H9 (cell line): ENCODE measurements around the gene OXCT2. TPM values are rescaled to one million over a fixed set of nuclear protein-coding genes. Genes with fewer than 3 reads are reported as not detected.

Experiments
- DNase-seq: peaks from one replicate; pipeline ENCODE4 v3.0.0-alpha.2; 2017
- H2AFZ ChIP-seq: one replicate; pipeline ENCODE4 v1.6.1; 2013; ENCODE audit warnings: mild to moderate bottlenecking, low read length, control low read depth, moderate library complexity
- H2AK5ac ChIP-seq: 2 replicates; pipeline ENCODE4 v1.6.1; 2013; ENCODE audit warnings: low read length, control low read depth, mixed read lengths; ENCODE audit not compliant: insufficient read length
- H2BK120ac ChIP-seq: one replicate; pipeline ENCODE4 v1.6.1; 2013; ENCODE audit warnings: low read depth, mild to moderate bottlenecking, low read length, control low read depth, inconsistent platforms; ENCODE audit not compliant: poor library complexity, severe bottlenecking
- H2BK12ac ChIP-seq: 2 replicates; pipeline ENCODE4 v1.6.1; 2013; ENCODE audit warnings: low read length, control low read depth, mixed read lengths, low read depth; ENCODE audit not compliant: insufficient read length
- H2BK15ac ChIP-seq: 2 replicates; pipeline ENCODE4 v1.6.1; 2013; ENCODE audit warnings: low read depth, low read length, control low read depth
- H2BK20ac ChIP-seq: one replicate; pipeline ENCODE4 v1.6.1; 2013; ENCODE audit warnings: low read depth, mild to moderate bottlenecking, low read length, control low read depth, inconsistent platforms; ENCODE audit not compliant: poor library complexity, severe bottlenecking
- H2BK5ac ChIP-seq: 2 replicates; pipeline ENCODE4 v1.6.1; 2013; ENCODE audit warnings: low read length, control low read depth, mixed read lengths; ENCODE audit not compliant: insufficient read length
- H3K14ac ChIP-seq: 2 replicates; pipeline ENCODE4 v1.6.1; 2013; ENCODE audit warnings: low read length, control low read depth; ENCODE audit not compliant: insufficient read depth
- H3K18ac ChIP-seq: 2 replicates; pipeline ENCODE4 v1.6.1; 2013; ENCODE audit warnings: low read depth, mild to moderate bottlenecking, mixed read lengths, low read length, control low read depth; ENCODE audit not compliant: insufficient read length
- H3K23ac ChIP-seq: 2 replicates; pipeline ENCODE4 v1.6.1; 2013; ENCODE audit warnings: low read length, control low read depth, mixed read lengths, low read depth; ENCODE audit not compliant: insufficient read length
- H3K23me2 ChIP-seq: 2 replicates; pipeline ENCODE4 v1.6.1; 2013; ENCODE audit warnings: low read depth, mild to moderate bottlenecking, mixed read lengths, low read length, control low read depth; ENCODE audit not compliant: insufficient read length, poor library complexity, severe bottlenecking
- H3K27ac ChIP-seq: 2 replicates; pipeline ENCODE4 v1.5.1; 2013; ENCODE audit warnings: low read length, control low read depth, mixed read lengths, low read depth; ENCODE audit not compliant: insufficient read length
- H3K27me3 ChIP-seq: 2 replicates; pipeline ENCODE4 v1.6.1; 2013; ENCODE audit warnings: low read length, control low read depth, inconsistent platforms; ENCODE audit not compliant: insufficient read depth
- H3K4ac ChIP-seq: 2 replicates; pipeline ENCODE4 v1.6.1; 2013; ENCODE audit warnings: low read depth, mild to moderate bottlenecking, control low read depth, inconsistent platforms, low read length, moderate library complexity
- H3K4me1 ChIP-seq: 2 replicates; pipeline ENCODE4 v1.6.1; 2013; ENCODE audit warnings: low read length, control low read depth, inconsistent platforms; ENCODE audit not compliant: insufficient read depth
- H3K4me2 ChIP-seq: 2 replicates; pipeline ENCODE4 v1.6.1; 2013; ENCODE audit warnings: low read length, control low read depth, mixed read lengths; ENCODE audit not compliant: insufficient read length, insufficient read depth
- H3K56ac ChIP-seq: 2 replicates; pipeline ENCODE4 v1.6.1; 2013; ENCODE audit warnings: low read depth, mild to moderate bottlenecking, mixed read lengths, low read length, control low read depth; ENCODE audit not compliant: insufficient read length
- H3K79me1 ChIP-seq: 2 replicates; pipeline ENCODE4 v1.6.1; 2013; ENCODE audit warnings: low read depth, mild to moderate bottlenecking, moderate library complexity, low read length, control low read depth, inconsistent platforms; ENCODE audit not compliant: insufficient read depth, poor library complexity, severe bottlenecking
- H3K79me2 ChIP-seq: 2 replicates; pipeline ENCODE4 v1.6.1; 2013; ENCODE audit warnings: low read length, control low read depth, inconsistent platforms; ENCODE audit not compliant: insufficient read depth
- H3K9ac ChIP-seq: 2 replicates; pipeline ENCODE4 v1.6.1; 2013; ENCODE audit warnings: low read length, control low read depth, mixed read lengths; ENCODE audit not compliant: insufficient read length; ENCODE audit errors: extremely low read depth
- H3K9me3 ChIP-seq: one replicate; pipeline ENCODE4 v1.6.1; 2013; ENCODE audit warnings: low read depth, low read length, inconsistent platforms; ENCODE audit not compliant: control insufficient read depth
- H3T11ph ChIP-seq: one replicate; pipeline ENCODE4 v1.6.1; 2013; ENCODE audit warnings: mild to moderate bottlenecking, low read length, control low read depth, inconsistent platforms
- H4K20me1 ChIP-seq: one replicate; pipeline ENCODE4 v1.6.1; 2013; ENCODE audit not compliant: control insufficient read depth, insufficient read length, insufficient read depth
- H4K5ac ChIP-seq: 2 replicates; pipeline ENCODE4 v1.6.1; 2013; ENCODE audit warnings: low read depth, mild to moderate bottlenecking, mixed read lengths, low read length, control low read depth; ENCODE audit not compliant: insufficient read length
- H4K8ac ChIP-seq: replicated peaks from 2 replicates; pipeline ENCODE4 v1.6.1; 2013; ENCODE audit warnings: low read length, control low read depth, mixed read lengths, low read depth; ENCODE audit not compliant: insufficient read length
- H4K91ac ChIP-seq: 2 replicates; pipeline ENCODE4 v1.6.1; 2013; ENCODE audit warnings: low read depth, mild to moderate bottlenecking, moderate library complexity, mixed read lengths, low read length, control low read depth; ENCODE audit not compliant: insufficient read length
- H3K27ac Mint-ChIP-seq, 3 experiments: 2 replicates in 2 of 3; 3 replicates in 1 of 3; pipeline ENCODE4 v1.8.0; 2020 to 2021; ENCODE audit warnings: mixed read lengths in 3 of 3, mild to moderate bottlenecking in 1 of 3, moderate library complexity in 1 of 3
- H3K27me3 Mint-ChIP-seq: 2 replicates; pipeline ENCODE4 v1.8.0; 2021; ENCODE audit warnings: low read depth, mild to moderate bottlenecking, moderate library complexity, mixed read lengths
- H3K36me3 Mint-ChIP-seq, 3 experiments: 2 replicates in 2 of 3; 3 replicates in 1 of 3; pipeline ENCODE4 v1.8.0; 2020 to 2021; ENCODE audit warnings: low read depth in 3 of 3, mixed read lengths in 3 of 3; ENCODE audit not compliant: insufficient read depth in 1 of 3
- H3K4me1 Mint-ChIP-seq, 2 experiments: 2 replicates each; pipeline ENCODE4 v1.8.0; 2020; ENCODE audit warnings: mixed read lengths in 2 of 2
- H3K4me3 Mint-ChIP-seq, 2 experiments: 2 replicates in 1 of 2; 3 replicates in 1 of 2; pipeline ENCODE4 v1.8.0; 2020 to 2021; ENCODE audit warnings: mild to moderate bottlenecking in 2 of 2, mixed read lengths in 2 of 2, moderate library complexity in 1 of 2
- H3K9me3 Mint-ChIP-seq, 2 experiments: 2 replicates in 1 of 2; 3 replicates in 1 of 2; pipeline ENCODE4 v1.8.0; 2020; ENCODE audit warnings: mild to moderate bottlenecking in 2 of 2, mixed read lengths in 2 of 2, moderate library complexity in 1 of 2
- CTCF ChIP-seq: fragments of 200-600 bp; sonication (generic); conservative IDR thresholded peaks from 3 replicates; pipeline ENCODE4 v1.8.0; 2021; ENCODE audit warnings: antibody characterized with exemption, mild to moderate bottlenecking
- WGBS: extraction: QIAGEN DNeasy Blood & Tissue Kit; methylation state at CpG from one replicate; pipeline ENCODE4 v1.1.7; 2013; ENCODE audit warnings: missing lambda C conversion rate, low lambda C conversion rate, mixed read lengths; ENCODE audit not compliant: insufficient read length; ENCODE audit errors: extremely low coverage; 5-methylcytosine and 5-hydroxymethylcytosine counted together
- total RNA-seq: library from RNA; stranded (reverse); gene quantifications from 2 replicates; pipeline ENCODE4 v1.2.1, GENCODE V29; 2021

The OXCT2 gene
- total RNA-seq, 1 experiment from 2014 or later, result 3.7 TPM

- no peak overlapping the region for H2AFZ ChIP-seq
- no peaks in the 10 kb centered on the region for H3K79me1 ChIP-seq
- no peak overlapping the region for H4K5ac ChIP-seq
- H3K18ac ChIP-seq, result no peak overlapping the region
- H2BK120ac ChIP-seq, result no peak overlapping the region
- H4K8ac ChIP-seq, result no peak overlapping the region
- H3K27me3 Mint-ChIP-seq, result peaks cover 82% of the 10 kb centered on the region
- no peak for TF ChIP-seq CTCF
- no peak overlapping the region for H2BK15ac ChIP-seq
- H3K27ac Mint-ChIP-seq, result no peak overlapping the region; a peak in 1 of 7 replicates
- no peaks in the 10 kb centered on the region; a peak in 1 of 5 replicates for H3K9me3 Mint-ChIP-seq
- H3K79me2 ChIP-seq, result no peaks in the 10 kb centered on the region
- no peaks in the 10 kb centered on the region for H3K9me3 ChIP-seq
- no peak overlapping the region for H3K27ac ChIP-seq
- no peak overlapping the region for H2BK12ac ChIP-seq
- peaks cover 23% of the 10 kb centered on the region; the same call in 1 of the 2 replicates for H3K27me3 ChIP-seq
- H3K23ac ChIP-seq, result no peak overlapping the region
- peaks cover 3% of the 10 kb centered on the region for H3K23me2 ChIP-seq
- peak overlapping the region; percentile 61 to 85 for H3K4me3 Mint-ChIP-seq
- H4K20me1 ChIP-seq, result no peaks in the 10 kb centered on the region
- H3K4me1 ChIP-seq, result no peaks in the 10 kb centered on the region
- H3T11ph ChIP-seq, result no peak overlapping the region
- no peak overlapping the region for H3K4ac ChIP-seq
- no peak overlapping the region for H3K9ac ChIP-seq
- H4K91ac ChIP-seq, result no peak overlapping the region
- no peak overlapping the region for H2BK5ac ChIP-seq
- H3K14ac ChIP-seq, result no peak overlapping the region; the same call in 1 of the 2 replicates
- peaks cover 5 to 6% of the 10 kb centered on the region in 2 experiments; a peak in 3 of 4 replicates for H3K4me1 Mint-ChIP-seq
- no peak overlapping the region for H3K56ac ChIP-seq
- no peak overlapping the region for H2BK20ac ChIP-seq
- WGBS, result no CpG with 5 or more reads among the region's 15 CpGs
- no peak overlapping the region for H2AK5ac ChIP-seq
- peaks cover 0 to 1% (median 0%) of the 10 kb centered on the region in 3 experiments; a peak in 1 of 7 replicates for H3K36me3 Mint-ChIP-seq
- peak overlapping the region; percentile 47 for H3K4me2 ChIP-seq
- peak; percentile 65 for DNase-seq
Observed at GRCh38 chr1:39789571-39790110, 18.5 kb upstream of the OXCT2 start.
